Measurements from ENCODE around the gene COL6A1. TPM values are rescaled to one million over a fixed set of nuclear protein-coding genes. Genes with fewer than 3 reads are reported as not detected.
"Not testable (repeated sequence)": the region's sequence is repeated elsewhere in the genome, so short reads cannot be mapped to it uniquely, and the experiment has no call there.

The COL6A1 gene
- total RNA-seq, 2 donors from 2014 or later = 39.8 to 131 TPM

DNA sequence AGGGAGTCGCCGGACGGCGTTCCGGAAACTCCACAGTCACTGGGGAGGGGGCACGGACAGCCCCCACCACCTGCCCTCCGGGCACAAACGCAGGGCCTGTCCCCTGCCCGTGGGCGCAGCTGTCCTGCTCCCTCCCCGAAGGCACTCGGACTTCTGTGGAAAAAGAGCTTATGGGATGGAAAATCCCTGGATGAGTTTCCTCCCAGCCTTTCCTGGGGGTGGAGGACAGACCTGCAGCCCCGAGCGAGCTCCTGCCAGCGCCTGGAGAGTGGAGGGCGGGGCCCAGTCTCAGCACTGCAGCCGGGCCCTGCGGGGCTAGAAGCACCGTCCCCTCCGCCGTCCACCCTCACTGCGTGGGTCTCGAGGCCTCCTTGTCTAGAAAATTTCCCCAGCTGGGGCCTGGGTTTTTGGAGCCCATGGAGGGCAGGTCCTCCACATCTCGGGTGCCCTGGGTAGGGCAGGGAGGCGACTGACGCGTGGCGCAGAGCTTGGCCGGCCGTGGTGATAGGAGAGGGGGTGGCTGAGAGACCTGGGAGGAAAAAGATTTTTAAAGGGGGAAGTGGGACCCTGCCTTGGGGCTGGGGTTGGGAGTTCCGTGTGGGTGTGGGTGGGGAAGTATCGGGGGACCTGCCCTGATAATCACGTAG, 6.4 kb upstream of the COL6A1 start:
- TF ChIP-seq, protein P1, sequence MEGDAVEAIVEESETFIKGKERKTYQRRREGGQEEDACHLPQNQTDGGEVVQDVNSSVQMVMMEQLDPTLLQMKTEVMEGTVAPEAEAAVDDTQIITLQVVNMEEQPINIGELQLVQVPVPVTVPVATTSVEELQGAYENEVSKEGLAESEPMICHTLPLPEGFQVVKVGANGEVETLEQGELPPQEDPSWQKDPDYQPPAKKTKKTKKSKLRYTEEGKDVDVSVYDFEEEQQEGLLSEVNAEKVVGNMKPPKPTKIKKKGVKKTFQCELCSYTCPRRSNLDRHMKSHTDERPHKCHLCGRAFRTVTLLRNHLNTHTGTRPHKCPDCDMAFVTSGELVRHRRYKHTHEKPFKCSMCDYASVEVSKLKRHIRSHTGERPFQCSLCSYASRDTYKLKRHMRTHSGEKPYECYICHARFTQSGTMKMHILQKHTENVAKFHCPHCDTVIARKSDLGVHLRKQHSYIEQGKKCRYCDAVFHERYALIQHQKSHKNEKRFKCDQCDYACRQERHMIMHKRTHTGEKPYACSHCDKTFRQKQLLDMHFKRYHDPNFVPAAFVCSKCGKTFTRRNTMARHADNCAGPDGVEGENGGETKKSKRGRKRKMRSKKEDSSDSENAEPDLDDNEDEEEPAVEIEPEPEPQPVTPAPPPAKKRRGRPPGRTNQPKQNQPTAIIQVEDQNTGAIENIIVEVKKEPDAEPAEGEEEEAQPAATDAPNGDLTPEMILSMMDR (IDR thresholded peaks at IDR 0.05) = no peak
- intact Hi-C loops (cut with DNase I) = no loop called here
- Histone ChIP-seq H3K36me3 (no peaks in the 10 kb centered on the region), H3K9me3 (no peaks in the 10 kb centered on the region), H3K4me3 (no peak overlapping the region), H3K4me1 (peaks cover 21% of the 10 kb centered on the region), H3K9ac (ENCODE audit: low read depth in 2 of 2, low read length in 2 of 2) (peak overlapping the region; percentile 55 to 56), H3K27me3 (peaks cover 38% of the 10 kb centered on the region), H3K27ac (peak overlapping the region; percentile 89)
- DNase-seq = no peak

- H3K4me1 ChIP-seq = peaks cover 21% of the 10 kb centered on the region
- H3K9me3 ChIP-seq; DNase-seq; intact Hi-C loops (cut with DNase I); H3K36me3 ChIP-seq; H3K4me3 ChIP-seq; H3K9ac ChIP-seq (ENCODE audit: low read depth in 2 of 2, low read length in 2 of 2): not testable (repeated sequence)
- H3K27ac ChIP-seq = peak overlapping the region; percentile 89
- peaks cover 38% of the 10 kb centered on the region for H3K27me3 ChIP-seq
Observed at GRCh38 chr21:45975667-45976409, 5.7 kb upstream of the COL6A1 start.

GRCh38 chr21:45976701-45977311, 4.8 kb upstream of the COL6A1 start:
- H3K4me3 ChIP-seq = no peak overlapping the region
- intact Hi-C loops (cut with DNase I) = no loop called here
- H3K4me1 ChIP-seq = peaks cover 21% of the 10 kb centered on the region
- no peaks in the 10 kb centered on the region for H3K36me3 ChIP-seq
- no peaks in the 10 kb centered on the region for H3K9me3 ChIP-seq
- H3K27me3 ChIP-seq = peaks cover 40% of the 10 kb centered on the region
- H3K9ac ChIP-seq (ENCODE audit: low read depth in 2 of 2, low read length in 2 of 2) = peak overlapping the region in 1 of 2 donors; percentile 43
- TF ChIP-seq, protein P1 (IDR thresholded peaks at IDR 0.05) = no peak
- no peak for DNase-seq
- peak overlapping the region; percentile 47 for H3K27ac ChIP-seq

GRCh38 chr21:45977396-45977795, 4.2 kb upstream of the COL6A1 start:
- Histone ChIP-seq H3K27ac (peak overlapping the region; percentile 44), H3K9ac (ENCODE audit: low read depth in 2 of 2, low read length in 2 of 2) (peak overlapping the region in 1 of 2 donors; percentile 35), H3K36me3 (no peaks in the 10 kb centered on the region), H3K4me3 (no peak overlapping the region), H3K27me3 (peaks cover 42% of the 10 kb centered on the region), H3K4me1 (peaks cover 21% of the 10 kb centered on the region), H3K9me3 (no peaks in the 10 kb centered on the region)
- DNase-seq = no peak
- TF ChIP-seq, protein P1 (IDR thresholded peaks at IDR 0.05) = no peak
- intact Hi-C loops (cut with DNase I) = no loop called here

DNA sequence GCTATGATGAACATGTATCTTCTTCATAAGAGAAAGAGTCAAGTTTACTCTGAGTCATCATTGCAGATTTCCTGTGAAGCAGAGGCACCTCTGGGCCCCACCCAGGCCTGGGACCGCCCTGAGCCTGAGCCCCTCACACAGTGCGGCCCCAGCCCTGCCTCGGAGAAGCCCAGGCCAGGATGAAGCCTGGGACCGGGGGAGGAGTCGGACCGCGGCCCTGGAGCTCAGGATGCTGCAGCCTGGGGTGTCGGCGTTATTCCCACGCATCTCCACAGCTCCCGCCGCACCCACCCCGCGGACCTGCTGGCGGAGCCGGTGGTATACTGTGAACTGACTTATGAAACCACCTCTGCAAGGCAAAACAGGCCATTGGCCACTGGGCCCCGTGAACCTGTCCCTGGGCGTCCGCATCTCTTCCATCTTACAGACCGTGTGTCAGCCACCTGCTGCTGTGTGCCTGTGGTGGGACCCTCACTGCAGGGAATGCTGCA, 2.4 kb upstream of the COL6A1 start:
- Histone ChIP-seq H3K27ac (peak overlapping the region; percentile 12), H3K9ac (ENCODE audit: low read depth in 2 of 2, low read length in 2 of 2) (no peak overlapping the region), H3K4me3 (no peak overlapping the region), H3K36me3 (no peaks in the 10 kb centered on the region), H3K9me3 (no peaks in the 10 kb centered on the region), H3K4me1 (peaks cover 8% of the 10 kb centered on the region), H3K27me3 (peaks cover 31% of the 10 kb centered on the region)
- intact Hi-C loops (cut with DNase I) = no loop called here
- DNase-seq = no peak
- TF ChIP-seq, protein P1 (IDR thresholded peaks at IDR 0.05) = no peak

Measured in colonic mucosa (tissue), 4 donors.